ENCODE measurements around the gene IPO4.

IPO4 gene

GRCh38 chr14:24146453-24146977, 42.1 kb downstream of the IPO4 start, which contains the start of gene PSME2:
TSS of gene PSME2 (minus strand) at chr14:24146610. CDS start at chr14:24146581, 29 bp downstream.
- DNase-seq, result peak; percentile 98

- no peak for DNase-seq
These were observed 42.7 kb downstream of the IPO4 start for GRCh38 chr14:24145690-24146452.

GRCh38 chr14:24145219-24145618, 43.4 kb downstream of the IPO4 start:
- DNase-seq, result no peak

DNA sequence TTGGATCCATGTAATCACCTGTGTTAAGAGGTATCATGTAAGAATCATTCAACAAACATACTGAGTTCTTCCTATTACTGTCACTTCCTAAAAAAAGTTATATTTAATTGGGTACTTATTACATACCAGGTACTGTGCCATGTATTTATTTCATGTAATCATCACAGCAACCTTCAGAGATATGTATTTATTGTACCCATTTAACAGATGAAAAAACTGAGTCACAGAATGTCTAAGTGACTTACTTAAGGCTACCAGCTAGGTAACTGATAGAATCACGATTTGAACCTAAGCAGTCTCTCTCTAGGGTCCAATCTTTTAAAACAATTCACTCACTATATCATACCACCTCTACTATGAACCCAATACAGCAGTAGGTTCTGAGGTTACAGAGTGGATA, 44.2 kb downstream of the IPO4 start:
- DNase-seq, result no peak

- no peak for DNase-seq
These were observed 45.1 kb downstream of the IPO4 start for GRCh38 chr14:24143511-24143910.

DNA sequence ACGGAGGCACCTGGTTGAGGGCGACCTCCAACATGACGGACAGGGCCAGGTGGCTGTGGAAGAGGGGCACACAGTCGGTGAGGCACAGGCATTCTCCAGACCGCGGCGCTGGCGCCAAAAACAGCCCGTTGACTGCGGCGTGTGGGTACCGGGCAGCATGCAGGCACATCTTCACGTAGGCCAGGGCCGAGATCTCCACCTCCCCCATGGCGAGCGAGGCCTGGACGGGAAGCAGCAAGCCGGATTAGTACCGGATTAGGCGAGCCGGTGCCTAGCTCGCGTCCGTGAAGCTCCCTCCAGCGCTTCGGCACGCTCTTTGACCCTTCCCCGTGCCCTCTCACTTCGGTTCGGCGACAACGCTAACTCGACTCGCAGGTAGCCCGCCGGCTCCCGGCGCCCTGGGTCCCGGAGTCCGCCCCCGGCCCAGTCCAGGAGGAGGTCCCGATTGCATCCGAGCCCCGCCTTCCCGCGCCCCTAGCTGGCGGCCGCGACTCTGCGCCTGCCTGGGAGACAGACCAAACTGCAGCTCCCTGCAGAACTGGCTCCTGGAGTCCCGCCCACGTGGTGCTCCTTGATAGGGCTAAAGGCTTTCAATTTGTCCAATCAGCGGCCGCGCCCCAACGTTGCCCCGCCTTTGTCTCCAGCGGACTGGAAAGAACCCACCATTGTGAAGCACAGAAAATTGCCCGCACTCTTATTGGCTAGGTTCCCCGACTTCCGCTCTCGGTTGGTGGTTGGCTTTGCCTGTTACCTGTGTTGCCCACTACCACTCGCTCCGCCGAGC, 47.3 kb downstream of the IPO4 start, which contains the start of gene EMC9:
Gene EMC9, minus strand, starts transcription at position 495 of the 784 bp plus-strand sequence. Its CDS starts 287 bp downstream, at position 208.
- DNase-seq, result peak; percentile 100

DNA sequence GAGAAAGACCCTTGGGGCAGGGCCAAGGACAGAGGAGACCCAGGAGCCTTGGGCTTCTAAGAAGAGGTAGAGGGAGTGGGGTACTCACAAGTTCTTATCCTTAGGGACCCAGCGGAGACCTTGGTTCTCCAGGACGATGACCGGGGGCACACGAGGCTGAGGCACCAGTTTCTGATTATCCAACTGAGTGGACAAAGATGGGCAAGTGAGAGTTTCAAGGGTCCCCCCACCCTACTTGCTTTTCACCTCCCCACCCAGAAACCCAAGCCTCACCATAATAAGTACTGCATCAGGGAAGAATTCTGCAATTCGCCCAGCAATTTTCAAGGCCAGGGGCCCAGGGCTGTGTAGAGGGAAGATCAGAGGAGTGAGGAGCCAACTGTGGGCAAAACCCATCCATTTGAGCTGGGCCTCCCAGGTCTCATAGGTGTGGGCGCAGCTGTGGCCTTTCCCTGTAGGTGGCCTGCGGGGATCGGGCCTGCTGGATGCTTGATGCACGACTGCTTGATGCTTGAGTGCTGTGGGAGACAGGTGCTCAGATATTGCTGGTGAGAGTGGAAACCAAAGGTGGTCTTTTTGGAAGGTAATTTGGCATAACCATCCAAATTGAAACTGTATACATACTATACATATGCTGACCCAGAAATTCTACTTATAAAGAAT, 49.2 kb downstream of the IPO4 start:
- no peak for DNase-seq

- no peak for DNase-seq
These were observed 50.0 kb downstream of the IPO4 start for GRCh38 chr14:24138396-24139271.

- DNase-seq, result no peak
These were observed 50.9 kb downstream of the IPO4 start for GRCh38 chr14:24137529-24138395.

GRCh38 chr14:24136684-24137528, 51.7 kb downstream of the IPO4 start:
- peak; percentile 28 for DNase-seq

DNA sequence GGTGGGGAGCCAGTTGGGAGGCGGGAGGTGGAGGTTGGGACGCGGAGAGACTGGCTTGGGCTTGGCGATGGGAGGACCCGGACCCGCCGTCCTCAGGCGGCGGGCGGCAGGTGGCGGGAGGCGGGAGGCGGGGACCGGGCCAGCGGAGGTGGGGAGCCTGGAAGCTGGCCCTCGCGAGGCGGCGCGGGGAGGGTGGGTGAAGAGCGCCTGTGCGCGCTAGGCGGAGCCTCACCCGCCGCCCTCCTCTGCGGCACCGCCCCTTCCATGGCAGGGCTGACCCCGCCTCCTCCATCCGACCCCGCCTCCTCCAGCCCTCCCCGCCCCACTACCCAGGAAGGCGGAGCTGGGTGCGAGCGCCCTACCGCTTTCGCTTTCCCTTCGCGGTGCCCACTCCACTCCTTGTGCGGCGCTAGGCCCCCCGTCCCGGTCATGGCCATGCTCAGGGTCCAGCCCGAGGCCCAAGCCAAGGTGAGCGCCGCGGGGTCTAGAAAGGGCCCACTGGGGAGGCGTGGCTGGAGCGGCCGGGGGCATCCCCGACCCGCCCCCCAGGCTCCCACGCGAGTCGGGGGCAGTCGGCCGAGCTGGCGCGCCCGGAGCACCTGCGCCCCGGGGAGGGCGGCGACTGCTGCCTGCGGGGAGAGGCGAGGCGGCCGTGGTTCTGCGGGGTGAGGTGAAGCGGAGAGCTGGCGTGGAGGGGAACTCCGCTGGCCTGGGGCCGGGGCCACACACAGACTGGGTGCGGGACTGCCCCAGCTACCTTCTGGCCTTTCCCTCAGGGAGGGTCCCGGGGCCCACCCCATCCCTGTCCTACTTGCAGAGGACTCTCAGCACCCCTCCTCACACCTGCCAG, 52.6 kb downstream of the IPO4 start, which contains the start of gene PSME1:
Gene PSME1, plus strand, starts transcription at position 361 of the 850 bp plus-strand sequence. Its CDS starts 69 bp downstream, at position 430.
- DNase-seq, result peak; percentile 94

- no peak for DNase-seq
These were observed 53.1 kb downstream of the IPO4 start for GRCh38 chr14:24135584-24135833.

GRCh38 chr14:24133735-24134134, 54.9 kb downstream of the IPO4 start:
- no peak for DNase-seq

DNA sequence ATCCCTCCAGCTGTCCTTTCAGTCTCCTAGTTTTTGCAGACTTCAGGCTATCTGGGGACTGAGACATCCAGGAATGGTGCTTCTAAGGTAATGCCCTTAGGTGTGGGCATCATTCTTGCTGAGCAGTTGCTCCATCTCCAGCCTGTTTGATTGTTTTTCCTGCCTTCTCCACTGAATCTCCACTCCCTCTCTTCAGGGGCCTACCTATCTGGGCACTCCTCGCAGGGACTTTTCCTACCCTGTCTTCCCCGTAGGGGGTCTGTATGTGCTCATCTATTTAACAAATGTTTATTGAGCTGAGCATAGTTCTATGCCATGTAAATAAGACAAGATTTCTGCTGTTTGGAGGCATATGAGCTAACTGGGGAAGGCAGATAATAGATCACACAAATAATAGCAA, 55.6 kb downstream of the IPO4 start:
- no peak for DNase-seq

GRCh38 chr14:24132061-24132685, 56.4 kb downstream of the IPO4 start:
- no peak for DNase-seq

DNA sequence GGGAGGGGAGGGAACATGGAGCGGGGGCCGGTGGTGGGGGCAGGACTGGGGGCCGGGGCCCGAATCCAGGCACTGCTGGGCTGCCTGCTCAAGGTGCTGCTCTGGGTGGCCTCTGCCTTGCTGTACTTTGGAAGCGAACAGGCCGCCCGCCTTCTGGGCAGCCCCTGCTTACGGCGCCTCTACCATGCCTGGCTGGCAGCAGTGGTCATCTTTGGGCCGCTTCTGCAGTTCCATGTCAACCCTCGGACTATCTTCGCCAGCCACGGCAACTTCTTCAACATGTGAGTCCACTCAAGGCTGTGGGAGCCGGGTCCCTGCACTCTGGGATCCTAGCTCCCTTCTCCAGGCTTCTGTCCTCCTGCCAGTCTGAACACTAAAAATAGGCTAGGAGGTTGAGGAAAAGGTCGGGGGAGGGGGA, 57.1 kb downstream of the IPO4 start:
- no peak for DNase-seq

GRCh38 chr14:24130717-24131548, 57.7 kb downstream of the IPO4 start:
- peak; percentile 10 for DNase-seq

GRCh38 chr14:24130380-24130716, 58.3 kb downstream of the IPO4 start, which contains the start of gene FITM1:
TSS of gene FITM1 (plus strand) at chr14:24130659. CDS start at chr14:24131564, 905 bp downstream.
- no peak for DNase-seq

Measured in eye (tissue), 1 donor.